ENCODE results near the gene KRT31. TPM values are rescaled to one million over a fixed set of nuclear protein-coding genes. Genes with fewer than 3 reads are reported as not detected.

KRT31 gene
- total RNA-seq, 1 experiment from 2014 or later, result not detected

DNA sequence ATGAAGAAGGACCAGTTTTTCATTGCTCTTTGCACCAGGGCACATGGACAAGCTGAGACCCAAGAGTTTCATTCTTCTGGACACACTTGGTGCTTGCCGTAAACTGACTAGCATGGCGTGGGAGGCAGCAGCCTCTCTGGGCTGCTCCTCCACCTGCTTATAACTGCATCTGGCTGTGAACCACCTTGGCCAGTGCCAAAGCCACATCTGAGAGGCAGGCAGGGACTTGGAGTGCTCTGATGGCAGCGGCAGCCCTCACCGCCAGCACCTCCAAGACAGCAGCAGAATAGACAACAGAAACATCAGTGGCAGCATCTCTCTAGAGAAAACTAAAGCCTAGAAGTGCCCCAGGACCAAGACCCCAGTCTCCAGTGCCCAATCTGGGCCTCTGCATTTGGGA, 22.3 kb upstream of the KRT31 start:
- Histone ChIP-seq H3K4me2 (ENCODE audit: low read length) (no peak overlapping the region), H3K27me3 (ENCODE audit: insufficient read depth, low read length) (no peaks in the 10 kb centered on the region), H3K4me1 (ENCODE audit: control insufficient read depth in 1 of 2, insufficient read depth in 2 of 2, low read length in 2 of 2) (peaks cover 15 to 41% of the 10 kb centered on the region in 2 experiments), H3K9me2 (ENCODE audit: insufficient read depth) (no peaks in the 10 kb centered on the region), H3K36me3 (ENCODE audit: control insufficient read depth in 1 of 2, insufficient read depth in 2 of 2, low read length in 2 of 2) (no peaks in the 10 kb centered on the region), H3K79me2 (ENCODE audit: insufficient read depth, low read length) (no peaks in the 10 kb centered on the region), H3K27ac (ENCODE audit: low read depth, low read length) (no peak overlapping the region), H4K20me1 (ENCODE audit: insufficient read depth) (no peaks in the 10 kb centered on the region), H3K9ac (ENCODE audit: low read length) (no peak overlapping the region), H3K9me3 (ENCODE audit: control insufficient read depth in 1 of 2, insufficient read depth in 1 of 2, low read depth in 1 of 2, low read length in 2 of 2) (no peaks in the 10 kb centered on the region), H2AFZ (ENCODE audit: low read depth, low read length, poor library complexity, severe bottlenecking) (no peak overlapping the region), H3K4me3 (replicated peaks in 1 of 2; ENCODE audit: low read depth in 1 of 2, low read length in 2 of 2) (no peak overlapping the region)
- no TSS peak for BruUV-seq (replicated peaks)
- ATAC-seq (no peak), DNase-seq (ENCODE audit: low read depth, low spot score) (no peak)
- ChIA-PET RAD21 (ENCODE audit: low non-redundant PET in 1 of 2, low total read pairs in 2 of 2, uncharacterized antibody in 2 of 2, unreplicated experiment in 2 of 2) (no interaction called here), CTCF (no interaction called here), POLR2A (no interaction called here)
- intact Hi-C loops (cut with micrococcal nuclease), result loop anchor here (10.0 kb wide), 1 partner anchor 75 kb away; no protein-coding TSS in a partner anchor
- TF ChIP-seq EGR1 (IDR thresholded peaks at IDR 0.05; ENCODE audit: low read depth), result no peak
- TF ChIP-seq, protein P1, sequence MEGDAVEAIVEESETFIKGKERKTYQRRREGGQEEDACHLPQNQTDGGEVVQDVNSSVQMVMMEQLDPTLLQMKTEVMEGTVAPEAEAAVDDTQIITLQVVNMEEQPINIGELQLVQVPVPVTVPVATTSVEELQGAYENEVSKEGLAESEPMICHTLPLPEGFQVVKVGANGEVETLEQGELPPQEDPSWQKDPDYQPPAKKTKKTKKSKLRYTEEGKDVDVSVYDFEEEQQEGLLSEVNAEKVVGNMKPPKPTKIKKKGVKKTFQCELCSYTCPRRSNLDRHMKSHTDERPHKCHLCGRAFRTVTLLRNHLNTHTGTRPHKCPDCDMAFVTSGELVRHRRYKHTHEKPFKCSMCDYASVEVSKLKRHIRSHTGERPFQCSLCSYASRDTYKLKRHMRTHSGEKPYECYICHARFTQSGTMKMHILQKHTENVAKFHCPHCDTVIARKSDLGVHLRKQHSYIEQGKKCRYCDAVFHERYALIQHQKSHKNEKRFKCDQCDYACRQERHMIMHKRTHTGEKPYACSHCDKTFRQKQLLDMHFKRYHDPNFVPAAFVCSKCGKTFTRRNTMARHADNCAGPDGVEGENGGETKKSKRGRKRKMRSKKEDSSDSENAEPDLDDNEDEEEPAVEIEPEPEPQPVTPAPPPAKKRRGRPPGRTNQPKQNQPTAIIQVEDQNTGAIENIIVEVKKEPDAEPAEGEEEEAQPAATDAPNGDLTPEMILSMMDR (IDR thresholded peaks at IDR 0.05 in 2 of 3, conservative IDR thresholded peaks at IDR 0.05 in 1 of 3; ENCODE audit: borderline replicate concordance in 1 of 3, insufficient read depth in 1 of 3, low read depth in 2 of 3, low read length in 2 of 3), result no peak
- no peak for TF ChIP-seq CBX3 (IDR thresholded peaks at IDR 0.05; ENCODE audit: low read depth)
- no peak for TF ChIP-seq ZFX (IDR thresholded peaks at IDR 0.05)
- no peak for TF ChIP-seq TCF7L2 (IDR thresholded peaks at IDR 0.05; ENCODE audit: borderline replicate concordance, extremely low read depth, insufficient read depth, insufficient read length)
- no peak for TF ChIP-seq FOSL1 (IDR thresholded peaks at IDR 0.05; ENCODE audit: low read depth)
- no peak for TF ChIP-seq SP1 (IDR thresholded peaks at IDR 0.05; ENCODE audit: low read depth)
- TF ChIP-seq POLR2A (IDR thresholded peaks at IDR 0.05; ENCODE audit: borderline replicate concordance, extremely low read depth, insufficient read depth, insufficient read length), result no peak
- TF ChIP-seq SRF (IDR thresholded peaks at IDR 0.05; ENCODE audit: low read depth), result no peak
- no peak for TF ChIP-seq JUND (IDR thresholded peaks at IDR 0.05)
- no peak for TF ChIP-seq EZH2phosphoT487 (IDR thresholded peaks at IDR 0.05; ENCODE audit: borderline replicate concordance)
- TF ChIP-seq CEBPB (IDR thresholded peaks at IDR 0.05; ENCODE audit: low read depth), result no peak
- TF ChIP-seq EZH2 (IDR thresholded peaks at IDR 0.05), result no peak
- no peak for TF ChIP-seq ELF1 (IDR thresholded peaks at IDR 0.05; ENCODE audit: borderline replicate concordance, low read depth)

Measured in HCT116 (cell line).